H9 (cell line): ENCODE measurements around the gene NAV1. TPM values are rescaled to one million over a fixed set of nuclear protein-coding genes. Genes with fewer than 3 reads are reported as not detected.

Experiments
- DNase-seq: peaks from one replicate; pipeline ENCODE4 v3.0.0-alpha.2; 2017
- H2AFZ ChIP-seq: one replicate; pipeline ENCODE4 v1.6.1; 2013; ENCODE audit warnings: mild to moderate bottlenecking, low read length, control low read depth, moderate library complexity
- H2AK5ac ChIP-seq: 2 replicates; pipeline ENCODE4 v1.6.1; 2013; ENCODE audit warnings: low read length, control low read depth, mixed read lengths; ENCODE audit not compliant: insufficient read length
- H2BK120ac ChIP-seq: one replicate; pipeline ENCODE4 v1.6.1; 2013; ENCODE audit warnings: low read depth, mild to moderate bottlenecking, low read length, control low read depth, inconsistent platforms; ENCODE audit not compliant: poor library complexity, severe bottlenecking
- H2BK12ac ChIP-seq: 2 replicates; pipeline ENCODE4 v1.6.1; 2013; ENCODE audit warnings: low read length, control low read depth, mixed read lengths, low read depth; ENCODE audit not compliant: insufficient read length
- H2BK15ac ChIP-seq: 2 replicates; pipeline ENCODE4 v1.6.1; 2013; ENCODE audit warnings: low read depth, low read length, control low read depth
- H2BK20ac ChIP-seq: one replicate; pipeline ENCODE4 v1.6.1; 2013; ENCODE audit warnings: low read depth, mild to moderate bottlenecking, low read length, control low read depth, inconsistent platforms; ENCODE audit not compliant: poor library complexity, severe bottlenecking
- H2BK5ac ChIP-seq: 2 replicates; pipeline ENCODE4 v1.6.1; 2013; ENCODE audit warnings: low read length, control low read depth, mixed read lengths; ENCODE audit not compliant: insufficient read length
- H3K14ac ChIP-seq: 2 replicates; pipeline ENCODE4 v1.6.1; 2013; ENCODE audit warnings: low read length, control low read depth; ENCODE audit not compliant: insufficient read depth
- H3K18ac ChIP-seq: 2 replicates; pipeline ENCODE4 v1.6.1; 2013; ENCODE audit warnings: low read depth, mild to moderate bottlenecking, mixed read lengths, low read length, control low read depth; ENCODE audit not compliant: insufficient read length
- H3K23ac ChIP-seq: 2 replicates; pipeline ENCODE4 v1.6.1; 2013; ENCODE audit warnings: low read length, control low read depth, mixed read lengths, low read depth; ENCODE audit not compliant: insufficient read length
- H3K23me2 ChIP-seq: 2 replicates; pipeline ENCODE4 v1.6.1; 2013; ENCODE audit warnings: low read depth, mild to moderate bottlenecking, mixed read lengths, low read length, control low read depth; ENCODE audit not compliant: insufficient read length, poor library complexity, severe bottlenecking
- H3K27ac ChIP-seq: 2 replicates; pipeline ENCODE4 v1.5.1; 2013; ENCODE audit warnings: low read length, control low read depth, mixed read lengths, low read depth; ENCODE audit not compliant: insufficient read length
- H3K27me3 ChIP-seq: 2 replicates; pipeline ENCODE4 v1.6.1; 2013; ENCODE audit warnings: low read length, control low read depth, inconsistent platforms; ENCODE audit not compliant: insufficient read depth
- H3K4ac ChIP-seq: 2 replicates; pipeline ENCODE4 v1.6.1; 2013; ENCODE audit warnings: low read depth, mild to moderate bottlenecking, control low read depth, inconsistent platforms, low read length, moderate library complexity
- H3K4me1 ChIP-seq: 2 replicates; pipeline ENCODE4 v1.6.1; 2013; ENCODE audit warnings: low read length, control low read depth, inconsistent platforms; ENCODE audit not compliant: insufficient read depth
- H3K4me2 ChIP-seq: 2 replicates; pipeline ENCODE4 v1.6.1; 2013; ENCODE audit warnings: low read length, control low read depth, mixed read lengths; ENCODE audit not compliant: insufficient read length, insufficient read depth
- H3K56ac ChIP-seq: 2 replicates; pipeline ENCODE4 v1.6.1; 2013; ENCODE audit warnings: low read depth, mild to moderate bottlenecking, mixed read lengths, low read length, control low read depth; ENCODE audit not compliant: insufficient read length
- H3K79me1 ChIP-seq: 2 replicates; pipeline ENCODE4 v1.6.1; 2013; ENCODE audit warnings: low read depth, mild to moderate bottlenecking, moderate library complexity, low read length, control low read depth, inconsistent platforms; ENCODE audit not compliant: insufficient read depth, poor library complexity, severe bottlenecking
- H3K79me2 ChIP-seq: 2 replicates; pipeline ENCODE4 v1.6.1; 2013; ENCODE audit warnings: low read length, control low read depth, inconsistent platforms; ENCODE audit not compliant: insufficient read depth
- H3K9ac ChIP-seq: 2 replicates; pipeline ENCODE4 v1.6.1; 2013; ENCODE audit warnings: low read length, control low read depth, mixed read lengths; ENCODE audit not compliant: insufficient read length; ENCODE audit errors: extremely low read depth
- H3K9me3 ChIP-seq: one replicate; pipeline ENCODE4 v1.6.1; 2013; ENCODE audit warnings: low read depth, low read length, inconsistent platforms; ENCODE audit not compliant: control insufficient read depth
- H3T11ph ChIP-seq: one replicate; pipeline ENCODE4 v1.6.1; 2013; ENCODE audit warnings: mild to moderate bottlenecking, low read length, control low read depth, inconsistent platforms
- H4K20me1 ChIP-seq: one replicate; pipeline ENCODE4 v1.6.1; 2013; ENCODE audit not compliant: control insufficient read depth, insufficient read length, insufficient read depth
- H4K5ac ChIP-seq: 2 replicates; pipeline ENCODE4 v1.6.1; 2013; ENCODE audit warnings: low read depth, mild to moderate bottlenecking, mixed read lengths, low read length, control low read depth; ENCODE audit not compliant: insufficient read length
- H4K8ac ChIP-seq: replicated peaks from 2 replicates; pipeline ENCODE4 v1.6.1; 2013; ENCODE audit warnings: low read length, control low read depth, mixed read lengths, low read depth; ENCODE audit not compliant: insufficient read length
- H4K91ac ChIP-seq: 2 replicates; pipeline ENCODE4 v1.6.1; 2013; ENCODE audit warnings: low read depth, mild to moderate bottlenecking, moderate library complexity, mixed read lengths, low read length, control low read depth; ENCODE audit not compliant: insufficient read length
- H3K27ac Mint-ChIP-seq, 3 experiments: 2 replicates in 2 of 3; 3 replicates in 1 of 3; pipeline ENCODE4 v1.8.0; 2020 to 2021; ENCODE audit warnings: mixed read lengths in 3 of 3, mild to moderate bottlenecking in 1 of 3, moderate library complexity in 1 of 3
- H3K27me3 Mint-ChIP-seq: 2 replicates; pipeline ENCODE4 v1.8.0; 2021; ENCODE audit warnings: low read depth, mild to moderate bottlenecking, moderate library complexity, mixed read lengths
- H3K36me3 Mint-ChIP-seq, 3 experiments: 2 replicates in 2 of 3; 3 replicates in 1 of 3; pipeline ENCODE4 v1.8.0; 2020 to 2021; ENCODE audit warnings: low read depth in 3 of 3, mixed read lengths in 3 of 3; ENCODE audit not compliant: insufficient read depth in 1 of 3
- H3K4me1 Mint-ChIP-seq, 2 experiments: 2 replicates each; pipeline ENCODE4 v1.8.0; 2020; ENCODE audit warnings: mixed read lengths in 2 of 2
- H3K4me3 Mint-ChIP-seq, 2 experiments: 2 replicates in 1 of 2; 3 replicates in 1 of 2; pipeline ENCODE4 v1.8.0; 2020 to 2021; ENCODE audit warnings: mild to moderate bottlenecking in 2 of 2, mixed read lengths in 2 of 2, moderate library complexity in 1 of 2
- H3K9me3 Mint-ChIP-seq, 2 experiments: 2 replicates in 1 of 2; 3 replicates in 1 of 2; pipeline ENCODE4 v1.8.0; 2020; ENCODE audit warnings: mild to moderate bottlenecking in 2 of 2, mixed read lengths in 2 of 2, moderate library complexity in 1 of 2
- CTCF ChIP-seq: fragments of 200-600 bp; sonication (generic); conservative IDR thresholded peaks from 3 replicates; pipeline ENCODE4 v1.8.0; 2021; ENCODE audit warnings: antibody characterized with exemption, mild to moderate bottlenecking
- WGBS: extraction: QIAGEN DNeasy Blood & Tissue Kit; methylation state at CpG from one replicate; pipeline ENCODE4 v1.1.7; 2013; ENCODE audit warnings: missing lambda C conversion rate, low lambda C conversion rate, mixed read lengths; ENCODE audit not compliant: insufficient read length; ENCODE audit errors: extremely low coverage; 5-methylcytosine and 5-hydroxymethylcytosine counted together
- total RNA-seq: library from RNA; stranded (reverse); gene quantifications from 2 replicates; pipeline ENCODE4 v1.2.1, GENCODE V29; 2021

Gene NAV1
- total RNA-seq, 1 experiment from 2014 or later: 20.5 TPM

- DNase-seq: no peak
- Histone ChIP-seq H2BK15ac (no peak overlapping the region), H3K4me2 (no peak overlapping the region), H2BK5ac (no peak overlapping the region), H3K56ac (no peak overlapping the region), H2BK12ac (no peak overlapping the region), H4K8ac (no peak overlapping the region), H3K18ac (no peak overlapping the region), H4K20me1 (no peaks in the 10 kb centered on the region), H3K9ac (no peak overlapping the region), H3K23ac (no peak overlapping the region), H2AFZ (no peak overlapping the region), H3K14ac (no peak overlapping the region), H2AK5ac (no peak overlapping the region), H3K79me1 (no peaks in the 10 kb centered on the region), H3K9me3 (no peaks in the 10 kb centered on the region), H3K27me3 (no peaks in the 10 kb centered on the region; the same call in 1 of the 2 replicates), H3K4ac (no peak overlapping the region), H3K4me1 (0 out of 2 replicates have a peak, but pooled peaks cover 3% of the 10 kb centered on the region), H3K23me2 (no peaks in the 10 kb centered on the region), H2BK20ac (no peak overlapping the region), H4K91ac (no peak overlapping the region), H4K5ac (no peak overlapping the region), H3K79me2 (no peaks in the 10 kb centered on the region), H3T11ph (no peak overlapping the region), H3K27ac (no peak overlapping the region), H2BK120ac (no peak overlapping the region)
- Mint-ChIP-seq H3K4me1 (peaks cover 15 to 19% of the 10 kb centered on the region in 2 experiments), H3K9me3 (no peaks in the 10 kb centered on the region), H3K27ac (no peak overlapping the region), H3K4me3 (no peak overlapping the region), H3K27me3 (peaks cover 21% of the 10 kb centered on the region), H3K36me3 (no peaks in the 10 kb centered on the region)
- no peak for TF ChIP-seq CTCF
- WGBS: no CpG with 5 or more reads among the region's 3 CpGs
These were observed 22.3 kb downstream of the NAV1 start for GRCh38 chr1:201561195-201561564.
